ENCODE measurements around the gene SREBF1. TPM values are rescaled to one million over a fixed set of nuclear protein-coding genes. Genes with fewer than 3 reads are reported as not detected.

SREBF1 gene
- total RNA-seq, 2 experiments from 2014 or later, result 103 to 116 TPM

- ChIA-PET POLR2A (interaction anchor here (0.6 kb wide), 1 partner anchor 15 kb away, joined by 3 read pairs; no protein-coding TSS in a partner anchor), CTCF (interaction anchor here (0.8 to 2.1 kb wide), 4 partner anchors 9 to 71 kb away, joined by 3 to 4 read pairs (median 3); no protein-coding TSS in a partner anchor)
- no peak for TF ChIP-seq CTCF (IDR thresholded peaks at IDR 0.05)
- Mint-ChIP-seq H3K36me3 (ENCODE audit: low read depth) (peaks cover 13% of the 10 kb centered on the region), H3K9me3 (no peaks in the 10 kb centered on the region), H3K27ac (no peak overlapping the region), H3K4me3 (no peak overlapping the region), H3K27me3 (no peaks in the 10 kb centered on the region), H3K4me1 (ENCODE audit: low read depth) (peaks cover 13% of the 10 kb centered on the region)
- intact Hi-C loops (cut with micrococcal nuclease), result no loop called here
- no peak for DNase-seq
- no peak for ATAC-seq
Measured at GRCh38 chr17:17805575-17805974, 31.2 kb downstream of the SREBF1 start.

- H3K27ac Mint-ChIP-seq, result no peak overlapping the region
Measured at GRCh38 chr17:17804007-17804406, 32.8 kb downstream of the SREBF1 start.

DNA sequence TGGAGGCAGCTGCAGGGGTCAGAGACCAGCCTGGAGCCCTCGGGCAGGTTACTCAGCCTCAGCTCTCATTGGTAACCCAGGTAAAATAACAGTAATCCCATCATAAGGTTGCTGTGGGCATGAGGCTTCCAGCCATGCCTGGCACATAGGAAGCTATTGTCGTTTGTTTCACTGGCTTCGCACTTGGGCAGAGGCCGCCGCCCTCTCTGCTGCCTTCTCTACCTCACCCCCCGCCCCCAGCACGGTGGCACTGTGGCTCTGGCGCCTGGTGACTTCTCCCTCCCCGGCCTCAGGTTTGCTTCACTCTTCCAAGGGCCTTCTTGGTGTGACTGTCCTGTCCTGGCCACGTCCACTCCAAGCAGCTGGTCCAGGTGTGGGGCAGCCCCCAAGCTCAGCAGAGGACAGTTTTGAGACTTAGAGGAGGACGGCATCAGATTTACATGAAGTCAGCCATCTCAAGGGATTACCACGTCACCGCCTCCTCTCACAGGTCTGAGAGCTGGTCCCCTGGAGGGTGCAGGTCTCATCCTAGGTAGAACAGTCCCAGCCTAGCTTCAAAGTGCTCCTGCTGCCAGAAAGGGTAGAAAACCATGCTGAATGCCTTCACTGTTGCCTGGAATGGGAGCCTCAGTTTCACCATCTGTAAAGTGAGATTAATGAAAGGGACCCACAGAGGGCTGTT is 34.8 kb downstream of the SREBF1 start:
- H3K4me3 Mint-ChIP-seq, result no peak overlapping the region
- H3K36me3 Mint-ChIP-seq (ENCODE audit: low read depth), result peaks cover 8% of the 10 kb centered on the region
- ATAC-seq (no peak), DNase-seq (no peak)
- ChIA-PET CTCF (interaction anchor here (1.0 to 3.9 kb wide), 7 partner anchors 10 to 135 kb away, joined by 3 to 17 read pairs (median 3); no protein-coding TSS in a partner anchor), POLR2A (interaction anchor here (0.7 to 1.5 kb wide), 5 partner anchors 9 to 30 kb away, joined by 3 to 5 read pairs (median 3); no protein-coding TSS in a partner anchor)
- H3K9me3 Mint-ChIP-seq, result no peaks in the 10 kb centered on the region
- intact Hi-C loops (cut with micrococcal nuclease), result no loop called here
- no peaks in the 10 kb centered on the region for H3K27me3 Mint-ChIP-seq
- no peak overlapping the region for H3K27ac Mint-ChIP-seq
- peaks cover 2% of the 10 kb centered on the region for H3K4me1 Mint-ChIP-seq (ENCODE audit: low read depth)
- TF ChIP-seq CTCF (IDR thresholded peaks at IDR 0.05), result no peak

More at GRCh38 chr17:17804007-17804406, 32.8 kb downstream of the SREBF1 start:
- Mint-ChIP-seq H3K27me3 (no peaks in the 10 kb centered on the region), H3K9me3 (no peaks in the 10 kb centered on the region), H3K36me3 (ENCODE audit: low read depth) (peaks cover 13% of the 10 kb centered on the region), H3K4me1 (ENCODE audit: low read depth) (peaks cover 7% of the 10 kb centered on the region), H3K4me3 (no peak overlapping the region)
- no peak for TF ChIP-seq CTCF (IDR thresholded peaks at IDR 0.05)
- ChIA-PET CTCF (interaction anchor here (3.9 kb wide), 1 partner anchor 8 kb away, joined by 17 read pairs; no protein-coding TSS in a partner anchor), POLR2A (no interaction called here)
- intact Hi-C loops (cut with micrococcal nuclease), result no loop called here
- ATAC-seq (no peak), DNase-seq (no peak)

DNA sequence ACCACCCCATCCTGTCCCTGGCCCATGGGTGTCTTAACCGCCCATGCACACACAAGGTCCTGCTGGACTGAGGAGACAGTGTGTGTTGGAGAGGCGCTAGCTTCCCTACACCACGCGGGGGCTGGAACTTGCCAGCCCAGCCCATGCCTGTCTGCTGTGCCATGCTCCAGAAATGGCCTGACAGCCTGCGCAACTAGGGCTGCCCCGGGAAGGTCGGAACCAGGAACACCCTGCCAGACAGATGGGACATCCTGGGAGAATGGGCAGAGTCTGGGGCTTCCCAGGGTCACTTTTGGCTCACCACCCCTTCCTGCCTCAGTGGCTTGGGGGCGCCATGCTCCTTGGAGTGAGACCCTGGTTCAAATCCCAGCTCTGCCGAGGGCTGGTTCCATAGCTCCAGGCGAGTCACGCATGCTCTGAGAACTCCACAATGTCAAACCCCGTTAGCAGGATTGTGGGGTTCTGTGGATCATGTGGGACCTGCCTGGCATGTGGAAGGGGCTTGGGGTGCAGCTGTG is 36.2 kb downstream of the SREBF1 start:
- H3K27me3 Mint-ChIP-seq, result no peaks in the 10 kb centered on the region
- no peak for DNase-seq
- peaks cover 3% of the 10 kb centered on the region for H3K36me3 Mint-ChIP-seq (ENCODE audit: low read depth)
- intact Hi-C loops (cut with micrococcal nuclease), result no loop called here
- no peak overlapping the region for H3K4me3 Mint-ChIP-seq
- no peak for ATAC-seq
- no peaks in the 10 kb centered on the region for H3K4me1 Mint-ChIP-seq (ENCODE audit: low read depth)
- POLR2A ChIA-PET, result interaction anchor here (1.0 to 1.5 kb wide), 2 partner anchors 9 to 12 kb away, joined by 3 to 5 read pairs; no protein-coding TSS in a partner anchor
- H3K9me3 Mint-ChIP-seq, result no peaks in the 10 kb centered on the region
- CTCF ChIA-PET, result interaction anchor here (1.0 to 3.9 kb wide), 3 partner anchors 12 to 113 kb away, joined by 3 to 17 read pairs (median 3); no protein-coding TSS in a partner anchor
- no peak overlapping the region for H3K27ac Mint-ChIP-seq
- TF ChIP-seq CTCF (IDR thresholded peaks at IDR 0.05), result no peak
